Endothelial cell of umbilical vein (primary cell): ENCODE data around the gene INMT. TPM values are rescaled to one million over a fixed set of nuclear protein-coding genes. Genes with fewer than 3 reads are reported as not detected.

ENCODE experiments used
- BruUV-seq: library from RNA; stranded (reverse); fragments of 400-500 nt; replicated peaks from 2 replicates; lab custom pipeline; 2021; lab: Mats Ljungman, UMichigan
- CTCF ChIA-PET: fragments of 300-600, 350-600 bp; sonication (Branson Sonifier 250); formaldehyde crosslinking; loops from one replicate; lab custom pipeline; 2021; ENCODE audit warnings: antibody characterized with exemption, inconsistent platforms; lab: Charles Lee
- POLR2A ChIA-PET: fragments of 300-600, 350-600 bp; sonication (Branson Sonifier 250); formaldehyde crosslinking; loops from one replicate; lab custom pipeline; 2021; ENCODE audit warnings: antibody characterized with exemption, inconsistent platforms; lab: Charles Lee
- DNase-seq: peaks from one replicate; pipeline ENCODE4 v3.0.0-alpha.2; 2011; ENCODE audit warnings: low read depth, low spot score
- FAIRE-seq: peaks from 2 replicates; lab custom pipeline; 2011; peaks lifted over from hg19 to GRCh38; lab: Jason Lieb, UNC
- H2AFZ ChIP-seq: 2 replicates; pipeline ENCODE4 v1.6.0; 2012; ENCODE audit warnings: low read depth, low read length, control low read depth, inconsistent platforms
- H3K27ac ChIP-seq: 2 replicates; pipeline ENCODE4 v1.5.1; 2011; ENCODE audit warnings: low read depth, mild to moderate bottlenecking, control low read depth, low read length, moderate library complexity; ENCODE audit not compliant: insufficient read depth
- H3K27me3 ChIP-seq, 2 experiments: 2 replicates each; pipeline versions ENCODE4 v1.6.0 to v1.6.1; 2011; ENCODE audit warnings: low read length in 2 of 2, mixed read lengths in 1 of 2; ENCODE audit not compliant: control insufficient read depth in 2 of 2, insufficient read depth in 2 of 2
- H3K36me3 ChIP-seq, 2 experiments: 2 replicates in 1 of 2; 3 replicates in 1 of 2; pipeline ENCODE4 v1.5.1; 2011; ENCODE audit warnings: low read length in 2 of 2, mild to moderate bottlenecking in 1 of 2, moderate library complexity in 1 of 2; ENCODE audit not compliant: control insufficient read depth in 2 of 2, insufficient read depth in 2 of 2; ENCODE audit errors: extremely low read depth in 1 of 2
- H3K4me1 ChIP-seq: 3 replicates; pipeline ENCODE4 v1.5.1; 2011; ENCODE audit warnings: mild to moderate bottlenecking, low read length; ENCODE audit not compliant: control insufficient read depth, insufficient read depth; ENCODE audit errors: extremely low read depth
- H3K4me2 ChIP-seq: 2 replicates; pipeline ENCODE4 v1.6.1; 2011; ENCODE audit warnings: low read length, control low read depth, mixed read lengths; ENCODE audit not compliant: insufficient read depth
- H3K4me3 ChIP-seq, 3 experiments: fragments of 200-600 bp in 1 of 3; sonication (generic), shearing (Covaris generic) in 1 of 3; replicated peaks in 1 of 3; 2 replicates each; pipeline ENCODE4 v1.5.1; 2011 to 2016; ENCODE audit warnings: control low read depth in 3 of 3, low read length in 3 of 3, mild to moderate bottlenecking in 2 of 3, inconsistent platforms in 1 of 3, low read depth in 1 of 3, moderate library complexity in 1 of 3; ENCODE audit not compliant: insufficient read depth in 1 of 3
- H3K79me2 ChIP-seq: 2 replicates; pipeline ENCODE4 v1.6.0; 2012; ENCODE audit warnings: low read length, inconsistent platforms; ENCODE audit not compliant: control insufficient read depth, insufficient read depth
- H3K9ac ChIP-seq: replicated peaks from 2 replicates; pipeline ENCODE3; 2011; ENCODE audit warnings: low read length, control low read depth; ENCODE audit not compliant: insufficient read depth; ENCODE audit errors: extremely low read depth
- H3K9me1 ChIP-seq: replicated peaks from 3 replicates; pipeline ENCODE4 v1.6.0; 2011; ENCODE audit warnings: mild to moderate bottlenecking, low read length; ENCODE audit not compliant: control insufficient read depth, insufficient read depth; ENCODE audit errors: extremely low read depth
- H3K9me3 ChIP-seq: replicated peaks from 2 replicates; pipeline ENCODE4 v1.5.1; 2012; ENCODE audit warnings: low read length, inconsistent platforms; ENCODE audit not compliant: control insufficient read depth, insufficient read depth
- H4K20me1 ChIP-seq: replicated peaks from 2 replicates; pipeline ENCODE3; 2011; ENCODE audit warnings: mild to moderate bottlenecking, low read length; ENCODE audit not compliant: control insufficient read depth, insufficient read depth; ENCODE audit errors: extremely low read depth
- CTCF ChIP-seq, 2 donors: IDR thresholded peaks; 1 replicate in 1 of 2; 2 replicates in 1 of 2; pipeline ENCODE4 v1.5.1; 2011; ENCODE audit warnings: low read length in 2 of 2, mild to moderate bottlenecking in 2 of 2, moderate library complexity in 2 of 2, control low read depth in 1 of 2, inconsistent platforms in 1 of 2, low read depth in 1 of 2; ENCODE audit not compliant: insufficient read depth in 1 of 2; ENCODE audit errors: extremely low read depth in 1 of 2
- EZH2 ChIP-seq: IDR thresholded peaks from 2 replicates; pipeline ENCODE4 v1.6.1; 2012; ENCODE audit warnings: borderline replicate concordance, low read depth, mild to moderate bottlenecking, moderate library complexity, low read length, inconsistent platforms; ENCODE audit not compliant: severe bottlenecking
- GATA2 ChIP-seq: IDR thresholded peaks from 2 replicates; pipeline ENCODE4 v1.7.0; 2011; ENCODE audit warnings: low read depth, mild to moderate bottlenecking, moderate library complexity, mixed read lengths, low read length; ENCODE audit not compliant: insufficient read length, insufficient read depth
- MAX ChIP-seq: IDR thresholded peaks from 2 replicates; pipeline ENCODE4 v1.6.1; 2011; ENCODE audit not compliant: insufficient read depth, insufficient read length
- MYC ChIP-seq: IDR thresholded peaks from one replicate; pipeline ENCODE4 v1.6.1; 2011; ENCODE audit warnings: mild to moderate bottlenecking, low read depth, low read length
- POLR2AphosphoS5 ChIP-seq: IDR thresholded peaks from 2 replicates; pipeline ENCODE4 v1.6.1; 2012; ENCODE audit warnings: low read depth, mild to moderate bottlenecking, control low read depth, low read length, moderate library complexity; ENCODE audit not compliant: insufficient read depth
- dilution Hi-C: fragments of 300-500 bp; cut with MboI; formaldehyde crosslinking; loops from one replicate; pipeline ENCODE4 v1.15.0; 2019; ENCODE audit warnings: low sequenced_read_pairs; ENCODE audit not compliant: extremely low pct_ligation_motif_present
- intact Hi-C: fragments of 100-400 bp; cut with micrococcal nuclease; formaldehyde crosslinking; loops from one replicate; pipeline ENCODE4 v1.10.0; 2022
- polyA plus RNA-seq, 4 experiments: library from polyadenylated mRNA; depleted of rRNA in 3 of 4; stranded (reverse) in 3 of 4; unstranded in 1 of 4; fragments of >200 nt; gene quantifications; 2 replicates each; pipeline versions ENCODE4 v1.2.1 to v1.2.3, GENCODE V29; 2011 to 2012; ENCODE audit warnings: missing spikeins in 1 of 4
- total RNA-seq: library from RNA; stranded (reverse); gene quantifications from 2 replicates; pipeline ENCODE4 v1.2.3, GENCODE V29; 2021

INMT gene
- total and polyA plus RNA-seq, 2 donors (not counting 3 experiments of a cell fraction or from before 2014, with no cell fraction given) = not detected

- no peak overlapping the region for H3K9ac ChIP-seq
- no peaks in the 10 kb centered on the region for H3K79me2 ChIP-seq
- no peak overlapping the region for H3K4me3 ChIP-seq
- H3K9me1 ChIP-seq = no peaks in the 10 kb centered on the region
- H3K36me3 ChIP-seq = no peaks in the 10 kb centered on the region
- CTCF ChIA-PET = interaction anchor here (1.3 kb wide), 2 partner anchors 16 to 361 kb away, joined by 3 to 4 read pairs; no protein-coding TSS in a partner anchor
- no peak overlapping the region for H3K27ac ChIP-seq
- no peaks in the 10 kb centered on the region for H3K4me1 ChIP-seq
- POLR2A ChIA-PET = no interaction called here
- H4K20me1 ChIP-seq = no peaks in the 10 kb centered on the region
- dilution Hi-C loops (no loop called here), intact Hi-C loops (no loop called here)
- no peak for FAIRE-seq
- no peak for TF ChIP-seq CTCF (IDR thresholded peaks at IDR 0.05; ENCODE audit: extremely low read depth in 1 of 2, insufficient read depth in 1 of 2, low read depth in 1 of 2, low read length in 2 of 2)
- TF ChIP-seq GATA2 = no peak
- no peak for TF ChIP-seq MAX
- peak; percentile 46 for TF ChIP-seq EZH2
- no peak for TF ChIP-seq MYC
- no peak for TF ChIP-seq POLR2AphosphoS5
- H3K4me2 ChIP-seq = no peak overlapping the region
- no peak overlapping the region for H2AFZ ChIP-seq
- DNase-seq = peak; percentile 20
- H3K27me3 ChIP-seq = peaks cover 34 to 36% of the 10 kb centered on the region in 2 experiments
- BruUV-seq = no TSS peak
- H3K9me3 ChIP-seq = no peaks in the 10 kb centered on the region
Measured at GRCh38 chr7:30761214-30762156, 9.6 kb downstream of the INMT start.
